ENCODE measurements around the gene NIM1K. TPM values are rescaled to one million over a fixed set of nuclear protein-coding genes. Genes with fewer than 3 reads are reported as not detected.

Gene NIM1K
- total and polyA plus RNA-seq, 2 of the 4 experiments (the other 2 are of a cell fraction): 0.54 to 0.68 TPM

DNA sequence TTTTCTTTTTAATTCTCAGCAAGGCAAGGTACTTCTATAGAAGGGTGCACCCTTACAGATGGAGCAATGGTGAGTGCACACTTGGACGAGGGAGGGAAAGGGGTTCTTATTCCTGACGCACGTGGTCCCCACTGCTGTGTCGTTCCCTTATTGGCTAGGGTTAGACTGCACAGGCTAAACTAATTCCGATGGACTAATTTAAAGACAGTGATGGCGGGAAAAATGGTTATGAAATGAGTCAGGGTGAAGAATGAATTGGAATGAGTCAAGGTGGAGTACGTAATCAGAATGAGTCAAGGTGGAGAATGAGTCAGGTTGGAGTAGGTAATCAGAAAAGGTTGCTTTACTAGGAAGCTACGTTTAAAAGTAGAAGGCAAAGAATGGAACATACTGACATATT, 123.2 kb downstream of the NIM1K start:
- H3K4me3 ChIP-seq (ENCODE audit: insufficient read depth, low read depth, low read length): no peak overlapping the region

More for the DNA sequence above, 123.2 kb downstream of the NIM1K start:
- 0 out of 2 replicates have a peak, but pooled peaks have one; percentile 30 for TF ChIP-seq FOS (IDR thresholded peaks at IDR 0.05; ENCODE audit: low read depth, low read length)
- no peak for TF ChIP-seq RCOR1 (IDR thresholded peaks at IDR 0.05; ENCODE audit: insufficient replicate concordance, low read length)
- ChIA-PET CTCF (no interaction called here), POLR2A (ENCODE audit: unreplicated experiment) (no interaction called here)
- H2AK9ac ChIP-seq (replicated peaks; ENCODE audit: low read depth, low read length, poor library complexity): no peak overlapping the region
- no peak overlapping the region for H2BK15ac ChIP-seq (ENCODE audit: low read depth, low read length)
- H3K4me2 ChIP-seq (ENCODE audit: low read depth, low read length): no peak overlapping the region
- no peak overlapping the region for H3K23ac ChIP-seq (ENCODE audit: low read depth, low read length)
- WGBS, 2 experiments (ENCODE audit: extremely low coverage in 2 of 2, insufficient read length in 1 of 2): 77% methylated on average over 6 of the region's 8 CpGs; no CpG with 5 or more reads in 1 of the 2 experiments
- H3K4me1 ChIP-seq (ENCODE audit: control insufficient read depth, insufficient read depth, low read length): peaks cover 2% of the 10 kb centered on the region; the same call in 1 of the 2 replicates
- H3K9me3 ChIP-seq (ENCODE audit: control insufficient read depth, insufficient read depth, low read length): no peaks in the 10 kb centered on the region
- H3K27me3 ChIP-seq (ENCODE audit: control insufficient read depth, insufficient read depth, low read length): no peaks in the 10 kb centered on the region
- H3K36me3 ChIP-seq (ENCODE audit: control insufficient read depth, insufficient read depth, low read length): no peaks in the 10 kb centered on the region
- H2BK20ac ChIP-seq (ENCODE audit: low read depth, low read length): no peak overlapping the region
- no peak overlapping the region for H2BK5ac ChIP-seq (ENCODE audit: low read depth, low read length, poor library complexity, severe bottlenecking)
- peaks cover 9 to 17% of the 10 kb centered on the region in 2 experiments for H3K79me1 ChIP-seq (ENCODE audit: low read depth in 1 of 2, low read length in 2 of 2)
- ATAC-seq (ENCODE audit: low read depth) (no peak), DNase-seq (peak; percentile 57)
- H3K4ac ChIP-seq (ENCODE audit: low read depth, low read length): no peak overlapping the region
- no peak overlapping the region for H2AK5ac ChIP-seq (ENCODE audit: low read depth, low read length)
- H3K9me1 ChIP-seq (ENCODE audit: insufficient read depth, low read length): peaks cover 5% of the 10 kb centered on the region
- H3K18ac ChIP-seq (ENCODE audit: low read depth, low read length): no peak overlapping the region
- in situ Hi-C loops (cut with MboI; ENCODE audit: low sequenced_read_pairs) (loop anchor here (25.0 kb wide), 1 partner anchor 203 kb away; the partner anchor contains the start of gene ZNF131), intact Hi-C loops (cut with micrococcal nuclease) (no loop called here), dilution Hi-C loops (cut with HindIII; ENCODE audit: low sequenced_read_pairs, unreplicated experiment) (no loop called here)
- H2BK120ac ChIP-seq (ENCODE audit: low read depth, low read length): no peak overlapping the region
- H4K20me1 ChIP-seq (ENCODE audit: insufficient read depth, low read length): no peaks in the 10 kb centered on the region; the same call in 1 of the 2 replicates
- BruUV-seq (replicated peaks): no TSS peak
- H4K5ac ChIP-seq (ENCODE audit: low read depth, low read length): no peak overlapping the region
- H4K91ac ChIP-seq (ENCODE audit: insufficient read depth, low read depth, low read length): no peak overlapping the region
- no peak overlapping the region for H3K9ac ChIP-seq (ENCODE audit: low read depth, low read length)
- no peak overlapping the region for H3K27ac ChIP-seq (ENCODE audit: insufficient read depth, low read length)
- H4K8ac ChIP-seq (ENCODE audit: low read depth in 2 of 2, low read length in 2 of 2): no peak overlapping the region
- no peak overlapping the region for H3K14ac ChIP-seq (replicated peaks; ENCODE audit: low read depth, low read length)
- H2AFZ ChIP-seq (replicated peaks; ENCODE audit: low read length, poor library complexity): no peak overlapping the region
- H3K56ac ChIP-seq (ENCODE audit: extremely low read depth, insufficient read depth, low read length): no peak overlapping the region

All from IMR-90 (cell line).